ENCODE data around the gene CCNB1IP1. TPM values are rescaled to one million over a fixed set of nuclear protein-coding genes. Genes with fewer than 3 reads are reported as not detected.
A peak's percentile ranks its signal among the peaks of the same experiment; 100 is the strongest.

Gene CCNB1IP1
- total and polyA plus RNA-seq, 2 of the 4 experiments (the other 2 are of a cell fraction): 27.5 to 34.6 TPM

DNA sequence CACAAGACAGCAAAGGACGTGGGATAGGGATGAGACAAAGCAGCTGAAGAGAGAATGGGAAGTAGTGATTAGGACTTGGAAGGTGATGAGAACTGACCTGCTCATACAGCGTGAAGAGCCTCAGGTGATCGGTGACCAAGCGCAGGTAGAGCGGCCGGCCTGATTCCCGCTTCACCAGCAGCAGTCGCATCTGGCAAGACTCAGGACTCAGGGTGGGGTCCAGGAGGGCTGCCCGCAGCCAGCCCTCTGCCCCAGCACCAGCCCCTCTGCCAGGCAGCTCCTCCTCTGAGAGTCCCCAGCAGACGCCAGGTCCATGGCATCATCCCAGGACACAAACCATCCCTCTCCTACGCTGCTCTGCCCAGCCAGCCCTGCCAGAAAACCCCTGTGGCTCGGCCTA is 49.4 kb upstream of the CCNB1IP1 start (continued):
- no peak for TF ChIP-seq RCOR1 (IDR thresholded peaks at IDR 0.05; ENCODE audit: insufficient replicate concordance, low read length)
- TF ChIP-seq CHD1 (IDR thresholded peaks at IDR 0.05; ENCODE audit: low read depth, low read length): no peak

DNA sequence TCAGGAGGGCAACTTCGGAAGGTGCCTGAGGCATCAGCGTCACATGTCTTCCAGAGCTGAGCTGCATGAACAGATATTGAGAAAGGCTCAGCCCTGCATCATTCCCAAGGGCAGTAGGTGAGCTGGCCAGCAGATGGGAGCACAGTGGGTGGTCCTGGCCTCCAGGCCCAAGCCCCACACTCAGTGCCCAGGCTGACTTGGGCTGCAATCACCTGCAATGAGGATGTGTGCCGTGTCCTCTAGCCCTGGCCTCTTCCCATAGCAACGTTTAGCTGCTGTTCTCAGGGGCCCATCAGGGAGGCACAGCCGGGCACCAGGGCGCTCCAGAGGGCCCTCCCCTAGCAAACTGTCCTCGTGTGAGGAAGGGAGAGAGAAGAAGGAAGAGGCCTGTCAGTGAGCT is 48.3 kb upstream of the CCNB1IP1 start:
- CTCF ChIA-PET: no interaction called here

More for the DNA sequence above, 48.3 kb upstream of the CCNB1IP1 start:
- Histone ChIP-seq H3K36me3 (ENCODE audit: control insufficient read depth, insufficient read depth, low read length) (peaks cover 81% of the 10 kb centered on the region), H3K4ac (ENCODE audit: low read depth, low read length) (no peak overlapping the region), H2BK120ac (ENCODE audit: low read depth, low read length) (no peak overlapping the region), H3K27ac (ENCODE audit: insufficient read depth, low read length) (no peak overlapping the region), H3K4me2 (ENCODE audit: low read depth, low read length) (no peak overlapping the region), H2BK5ac (ENCODE audit: low read depth, low read length, poor library complexity, severe bottlenecking) (no peak overlapping the region), H3K27me3 (ENCODE audit: control insufficient read depth, insufficient read depth, low read length) (no peaks in the 10 kb centered on the region), H2BK20ac (ENCODE audit: low read depth, low read length) (no peak overlapping the region), H4K5ac (ENCODE audit: low read depth, low read length) (no peak overlapping the region), H2BK15ac (ENCODE audit: low read depth, low read length) (no peak overlapping the region), H3K9ac (ENCODE audit: low read depth, low read length) (no peak overlapping the region), H3K18ac (ENCODE audit: low read depth, low read length) (no peak overlapping the region), H4K20me1 (ENCODE audit: insufficient read depth, low read length) (no peaks in the 10 kb centered on the region), H3K23ac (ENCODE audit: low read depth, low read length) (no peak overlapping the region), H3K79me1 (ENCODE audit: low read depth in 1 of 2, low read length in 2 of 2) (no peaks in the 10 kb centered on the region), H4K91ac (ENCODE audit: insufficient read depth, low read depth, low read length) (no peak overlapping the region), H4K8ac (ENCODE audit: low read depth in 2 of 2, low read length in 2 of 2) (no peak overlapping the region), H3K4me1 (ENCODE audit: control insufficient read depth, insufficient read depth, low read length) (no peaks in the 10 kb centered on the region), H2AK5ac (ENCODE audit: low read depth, low read length) (no peak overlapping the region), H3K14ac (replicated peaks; ENCODE audit: low read depth, low read length) (no peak overlapping the region), H2AK9ac (replicated peaks; ENCODE audit: low read depth, low read length, poor library complexity) (no peak overlapping the region), H3K9me1 (ENCODE audit: insufficient read depth, low read length) (no peaks in the 10 kb centered on the region), H3K56ac (ENCODE audit: extremely low read depth, insufficient read depth, low read length) (no peak overlapping the region), H2AFZ (replicated peaks; ENCODE audit: low read length, poor library complexity) (peak overlapping the region; percentile 56), H3K4me3 (ENCODE audit: insufficient read depth, low read depth, low read length) (no peak overlapping the region), H3K9me3 (ENCODE audit: control insufficient read depth, insufficient read depth, low read length) (no peaks in the 10 kb centered on the region)
- in situ Hi-C loops (cut with MboI; ENCODE audit: low sequenced_read_pairs) (no loop called here), dilution Hi-C loops (cut with HindIII; ENCODE audit: low sequenced_read_pairs, unreplicated experiment) (no loop called here), intact Hi-C loops (cut with micrococcal nuclease) (no loop called here)
- TF ChIP-seq, protein P1, sequence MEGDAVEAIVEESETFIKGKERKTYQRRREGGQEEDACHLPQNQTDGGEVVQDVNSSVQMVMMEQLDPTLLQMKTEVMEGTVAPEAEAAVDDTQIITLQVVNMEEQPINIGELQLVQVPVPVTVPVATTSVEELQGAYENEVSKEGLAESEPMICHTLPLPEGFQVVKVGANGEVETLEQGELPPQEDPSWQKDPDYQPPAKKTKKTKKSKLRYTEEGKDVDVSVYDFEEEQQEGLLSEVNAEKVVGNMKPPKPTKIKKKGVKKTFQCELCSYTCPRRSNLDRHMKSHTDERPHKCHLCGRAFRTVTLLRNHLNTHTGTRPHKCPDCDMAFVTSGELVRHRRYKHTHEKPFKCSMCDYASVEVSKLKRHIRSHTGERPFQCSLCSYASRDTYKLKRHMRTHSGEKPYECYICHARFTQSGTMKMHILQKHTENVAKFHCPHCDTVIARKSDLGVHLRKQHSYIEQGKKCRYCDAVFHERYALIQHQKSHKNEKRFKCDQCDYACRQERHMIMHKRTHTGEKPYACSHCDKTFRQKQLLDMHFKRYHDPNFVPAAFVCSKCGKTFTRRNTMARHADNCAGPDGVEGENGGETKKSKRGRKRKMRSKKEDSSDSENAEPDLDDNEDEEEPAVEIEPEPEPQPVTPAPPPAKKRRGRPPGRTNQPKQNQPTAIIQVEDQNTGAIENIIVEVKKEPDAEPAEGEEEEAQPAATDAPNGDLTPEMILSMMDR (conservative IDR thresholded peaks at IDR 0.05; ENCODE audit: low read depth, low read length): no peak
- TF ChIP-seq MXI1 (IDR thresholded peaks at IDR 0.05; ENCODE audit: borderline replicate concordance, low read depth, low read length) (no peak), CEBPB (IDR thresholded peaks at IDR 0.05; ENCODE audit: low read depth, low read length) (no peak), RAD21 (IDR thresholded peaks at IDR 0.05; ENCODE audit: low read length) (no peak), CHD1 (IDR thresholded peaks at IDR 0.05; ENCODE audit: low read depth, low read length) (no peak), MAZ (IDR thresholded peaks at IDR 0.05; ENCODE audit: borderline replicate concordance, low read depth, low read length) (no peak), FOS (IDR thresholded peaks at IDR 0.05; ENCODE audit: low read depth, low read length) (no peak), RCOR1 (IDR thresholded peaks at IDR 0.05; ENCODE audit: insufficient replicate concordance, low read length) (no peak)
- no peak for ATAC-seq (ENCODE audit: low read depth)
- 100% methylated on average over 1 of the region's 7 CpGs; no CpG with 5 or more reads in 1 of the 2 experiments for WGBS, 2 experiments (ENCODE audit: extremely low coverage in 2 of 2, insufficient read length in 1 of 2)
- BruUV-seq (replicated peaks): no TSS peak
- no peak for DNase-seq
- POLR2A ChIA-PET (ENCODE audit: unreplicated experiment): no interaction called here

Data from IMR-90 (cell line).